NK-92 (cell line): Measurements from ENCODE around the gene ADAMTS2.

Experiments
- DNase-seq: peaks from one replicate; lab custom pipeline; 2025; ENCODE audit not compliant: unreplicated experiment; lab: John Stamatoyannopoulos, UW

The ADAMTS2 gene

DNA sequence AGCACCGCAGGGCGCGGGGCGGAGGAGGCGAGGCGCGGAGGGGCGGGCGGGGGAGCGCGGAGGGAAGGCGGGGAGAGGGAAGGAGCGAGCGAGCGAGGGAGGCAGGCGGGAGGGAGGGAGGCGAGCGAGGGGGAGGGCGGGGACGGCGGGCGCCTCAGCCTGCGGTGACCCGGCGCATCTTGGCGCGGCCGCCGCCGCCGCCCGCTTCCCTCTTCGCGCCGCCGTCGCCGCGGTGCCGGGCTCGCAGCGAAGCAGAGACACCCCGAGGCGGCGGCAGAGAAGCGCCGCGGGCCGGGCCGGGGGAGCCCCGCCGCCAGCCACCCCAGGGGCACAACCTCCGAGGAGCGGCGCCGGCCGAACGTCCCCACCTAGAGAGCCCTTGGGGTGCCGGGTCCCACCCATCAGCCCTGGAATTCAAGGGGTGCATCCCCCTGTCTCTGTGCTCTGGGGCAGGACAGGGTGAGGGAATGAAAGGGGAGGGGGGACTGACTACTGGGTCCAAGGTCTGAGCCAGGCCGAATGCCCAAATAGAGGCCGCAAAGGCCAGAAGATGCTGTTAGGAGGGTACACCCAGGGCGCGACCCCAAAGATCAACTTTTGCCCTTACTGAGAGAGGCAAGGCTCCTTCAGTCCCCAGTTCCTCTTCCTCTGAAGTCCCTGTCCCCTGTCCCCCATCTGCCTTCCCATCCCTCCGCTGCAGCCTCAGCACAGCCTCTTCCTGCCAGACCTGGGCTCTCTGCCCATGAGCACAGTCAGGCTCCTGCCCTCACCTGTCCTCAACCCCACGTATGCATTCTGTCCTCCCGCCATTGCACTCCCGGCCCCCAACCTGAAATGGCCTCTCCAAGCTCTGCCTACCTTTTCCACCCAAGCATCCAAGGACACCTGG, at the start of gene ADAMTS2:
TSS of gene ADAMTS2 (minus strand) at position 29 of the 889 bp plus-strand sequence. CDS start 133 bp downstream, outside the sequence.
- no peak for DNase-seq

- no peak for DNase-seq
Observed at GRCh38 chr5:179393078-179393477, 47.8 kb upstream of the ADAMTS2 start.

- DNase-seq, result no peak
Observed at GRCh38 chr5:179387151-179388110, 42.2 kb upstream of the ADAMTS2 start.

GRCh38 chr5:179385914-179386313, 40.7 kb upstream of the ADAMTS2 start:
- no peak for DNase-seq

DNA sequence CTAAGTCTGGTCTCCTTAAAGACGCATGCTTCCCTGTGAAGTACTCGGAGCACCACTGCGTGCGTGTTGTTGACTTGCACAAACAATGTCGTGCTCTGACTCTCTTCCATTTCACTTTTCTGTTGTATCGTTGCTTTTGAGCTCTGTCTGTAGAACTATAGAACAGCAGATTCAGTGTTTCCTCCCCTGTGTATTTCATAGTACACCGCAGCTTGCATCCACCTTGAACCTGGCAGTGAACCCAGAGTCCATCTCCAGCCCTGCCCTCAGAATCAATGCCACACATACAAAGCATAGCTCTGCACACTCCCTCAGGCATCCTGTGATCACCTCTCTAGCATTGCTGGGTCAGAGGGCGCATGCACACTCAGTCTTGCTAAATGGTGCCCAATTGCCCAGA, 37.2 kb upstream of the ADAMTS2 start:
- no peak for DNase-seq

DNA sequence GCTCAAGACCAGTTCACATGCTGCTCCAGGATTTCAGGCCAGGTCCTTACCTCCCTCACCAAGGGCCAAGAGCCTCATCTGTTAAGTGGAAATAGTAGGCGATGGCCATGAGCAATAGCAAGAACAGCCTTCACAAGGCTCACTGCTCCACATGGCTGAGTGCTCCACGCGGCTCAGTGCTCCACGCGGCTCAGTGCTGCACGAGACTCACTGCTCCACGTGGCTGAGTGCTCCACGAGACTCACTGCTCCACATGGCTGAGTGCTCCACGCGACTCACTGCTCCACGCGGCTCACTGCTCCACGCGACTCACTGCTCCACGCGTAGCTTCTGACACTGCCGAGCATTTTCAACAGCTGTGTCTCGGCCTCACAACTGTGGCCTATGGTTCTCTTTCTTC, 36.4 kb upstream of the ADAMTS2 start:
- DNase-seq, result no peak

GRCh38 chr5:179380211-179381035, 35.2 kb upstream of the ADAMTS2 start:
- DNase-seq, result no peak

DNA sequence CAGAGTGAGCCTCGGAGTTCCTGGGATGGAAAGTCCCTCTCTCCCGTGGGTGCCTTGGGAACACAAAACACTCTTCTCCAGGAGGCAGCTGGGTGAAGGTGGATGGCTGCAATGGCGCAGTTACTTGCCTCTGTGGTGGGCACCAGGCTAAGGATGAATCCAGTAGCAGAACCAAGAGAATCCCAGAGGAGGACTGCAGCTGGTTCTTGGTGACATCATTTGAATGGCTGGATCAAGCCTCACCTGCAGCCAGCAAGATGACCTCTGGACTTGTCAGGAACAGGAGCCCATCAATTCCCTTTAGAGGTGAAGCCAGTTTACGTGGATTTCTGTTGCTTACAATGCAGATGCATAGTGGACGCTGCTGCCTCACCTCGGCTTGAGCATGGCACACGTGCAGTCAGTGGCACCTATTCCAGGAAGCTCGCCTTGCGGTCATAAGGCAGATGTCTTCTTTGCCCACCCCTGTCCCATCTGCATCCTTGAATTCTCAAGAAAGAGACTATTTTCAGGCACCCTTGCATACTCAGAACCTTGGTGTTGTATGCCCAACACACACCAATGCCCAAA, 34.1 kb upstream of the ADAMTS2 start:
- DNase-seq, result no peak

DNA sequence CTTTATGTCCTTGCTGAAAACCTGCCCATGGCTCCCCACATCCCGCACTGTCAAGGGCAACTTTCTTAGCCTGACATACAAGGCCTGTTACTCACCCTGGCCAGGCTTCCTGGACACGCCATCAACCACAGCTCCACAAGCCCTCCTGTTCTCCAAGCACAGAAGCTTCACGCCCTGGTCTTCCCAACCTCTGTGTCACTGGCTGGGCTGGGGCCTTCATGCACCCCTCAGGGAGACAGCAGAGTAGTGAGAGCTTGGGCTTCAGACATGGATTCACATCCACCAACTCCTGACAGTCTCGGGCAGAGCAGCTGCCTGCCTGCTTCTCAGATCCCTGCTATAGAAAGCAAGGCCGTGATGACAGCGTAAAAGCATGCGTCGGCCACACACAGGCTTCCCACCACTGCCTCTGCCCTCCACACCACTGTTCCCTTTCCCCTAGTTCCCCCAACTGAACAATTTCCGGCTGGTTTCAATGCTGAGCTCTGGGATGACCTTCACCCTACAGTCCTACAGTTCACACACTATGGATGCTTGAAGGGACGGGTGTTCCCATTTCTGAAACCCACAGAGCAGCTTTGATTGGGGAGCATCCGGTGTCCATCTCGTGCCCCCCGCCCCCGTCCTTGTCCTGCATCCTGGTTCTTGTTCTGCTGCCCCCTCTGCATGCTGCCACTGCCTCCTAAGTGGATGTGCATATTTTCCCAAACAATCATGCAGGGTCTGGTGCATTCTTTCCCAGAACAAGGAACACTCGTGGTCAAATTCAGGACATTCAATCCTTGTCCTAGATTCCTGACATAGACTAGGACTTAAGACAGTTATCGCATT, 33.4 kb upstream of the ADAMTS2 start:
- DNase-seq, result no peak

DNA sequence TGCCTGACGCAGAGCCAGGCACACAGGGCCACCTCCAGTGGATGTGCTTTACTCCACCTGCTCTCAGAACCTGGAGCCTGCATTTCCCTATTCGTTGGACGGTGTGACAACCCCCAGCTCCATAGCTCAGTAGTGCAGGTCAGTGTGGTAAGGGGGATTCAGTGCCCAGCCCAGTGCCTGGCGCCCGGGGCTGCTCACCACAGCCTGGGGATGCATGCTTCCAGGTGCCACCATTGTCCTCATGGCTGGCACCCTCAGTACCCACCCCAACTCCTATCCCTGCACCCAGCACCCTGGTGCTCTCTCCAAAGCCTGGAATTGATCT, 32.8 kb upstream of the ADAMTS2 start:
- no peak for DNase-seq

DNA sequence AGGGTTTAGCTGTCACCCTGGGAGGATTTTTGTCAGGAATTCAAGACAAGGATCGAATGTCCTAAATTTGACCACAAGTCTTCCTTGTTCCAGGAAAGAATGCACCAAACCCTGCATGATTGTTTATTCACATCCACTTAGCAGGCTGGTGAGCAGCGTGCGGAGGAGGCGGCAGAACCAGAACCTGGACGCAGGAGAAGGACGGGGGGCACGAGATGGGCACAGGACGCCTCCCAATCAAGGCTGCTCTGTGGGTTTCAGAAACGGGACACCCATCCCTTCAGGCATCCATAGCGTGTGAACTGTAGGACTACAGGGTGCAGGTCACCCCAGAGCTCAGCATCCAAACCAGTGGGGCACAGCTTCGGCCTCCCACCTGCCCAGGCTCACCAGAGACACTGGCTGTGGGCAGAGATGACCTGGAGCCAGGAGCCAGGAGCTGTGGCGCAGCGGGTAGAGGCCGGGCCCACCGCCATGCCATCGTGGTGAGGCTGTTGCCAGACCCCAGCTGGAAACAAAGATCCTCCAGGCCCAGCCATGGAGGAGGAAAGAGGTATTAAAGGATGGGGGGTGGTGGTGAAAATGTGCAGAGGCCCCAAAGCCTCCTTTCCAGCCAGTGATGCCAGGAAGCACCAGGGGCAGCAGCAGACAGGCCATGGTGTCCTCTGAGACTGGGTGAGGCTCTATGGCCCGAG, 32.3 kb upstream of the ADAMTS2 start:
- DNase-seq, result no peak

DNA sequence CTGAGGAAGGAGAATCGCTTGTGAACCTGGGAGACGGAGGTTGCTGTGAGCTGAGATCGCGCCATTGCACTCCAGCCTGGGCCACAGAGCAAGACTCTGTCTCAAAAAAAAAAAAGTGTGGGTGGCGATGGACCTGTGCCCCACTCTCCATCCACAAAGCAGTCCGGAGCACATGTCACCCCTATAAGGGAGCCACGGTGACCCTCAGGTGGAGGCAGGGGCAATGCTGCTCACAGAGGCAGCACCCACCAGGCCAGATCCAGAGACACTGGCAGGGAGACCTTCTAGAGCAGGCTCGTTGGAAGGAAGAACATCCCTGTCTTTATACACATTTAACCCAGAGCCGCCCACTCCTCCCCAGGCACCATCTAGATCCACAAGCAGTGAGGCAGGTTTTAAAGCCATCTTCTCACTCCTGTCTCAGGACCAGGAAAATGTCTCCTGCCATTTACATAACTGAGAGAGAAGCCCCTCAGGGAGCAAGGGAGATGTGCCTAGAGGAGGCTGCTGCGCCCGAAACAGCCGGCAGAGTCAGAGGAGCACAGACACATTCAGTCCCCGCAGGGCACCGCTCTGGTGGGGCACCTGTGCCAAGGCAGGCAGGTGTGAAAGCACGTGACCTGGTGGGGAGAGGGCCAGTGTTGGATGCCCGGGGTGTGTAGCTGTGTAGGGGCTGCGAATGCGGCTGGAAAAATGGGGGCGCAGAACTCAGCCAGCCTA, 31.6 kb upstream of the ADAMTS2 start:
- no peak for DNase-seq

- DNase-seq, result no peak
Observed at GRCh38 chr5:179375831-179376365, 30.6 kb upstream of the ADAMTS2 start.

GRCh38 chr5:179375236-179375685, 30.0 kb upstream of the ADAMTS2 start:
- no peak for DNase-seq

DNA sequence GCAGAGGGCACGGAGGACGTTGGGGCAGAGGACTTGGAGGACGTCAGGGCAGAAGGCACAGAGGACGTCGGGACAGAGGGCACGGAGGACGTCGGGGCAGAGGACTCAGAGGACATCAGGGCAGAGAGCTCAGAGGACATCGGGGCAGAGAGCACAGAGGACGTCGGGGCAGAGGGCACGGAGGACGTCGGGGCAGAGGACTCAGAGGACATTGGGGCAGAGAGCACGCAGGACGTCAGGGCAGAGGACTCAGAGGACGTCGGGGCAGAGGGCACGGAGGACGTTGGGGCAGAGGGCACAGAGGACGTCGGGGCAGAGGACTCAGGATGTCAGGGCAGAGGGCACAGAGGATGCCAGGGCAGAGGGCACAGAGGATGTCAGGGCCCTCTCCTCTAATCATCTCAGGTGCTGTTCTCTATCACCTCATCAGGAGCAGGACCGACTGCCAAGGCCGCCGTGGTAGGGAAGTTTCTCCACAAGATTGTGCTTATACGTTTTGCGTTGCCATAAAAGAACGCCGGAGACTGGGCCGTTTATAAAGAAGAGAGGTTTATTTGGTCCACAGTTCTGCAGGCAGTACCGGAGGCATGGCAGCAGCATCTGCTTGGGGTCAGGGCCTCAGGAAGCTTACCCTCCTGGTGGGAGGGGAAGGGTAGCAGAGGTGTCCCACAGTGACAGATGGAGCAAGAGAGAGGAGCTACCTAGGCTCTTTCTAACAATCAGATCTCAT, 29.4 kb upstream of the ADAMTS2 start:
- DNase-seq, result no peak

GRCh38 chr5:179373961-179374505, 28.8 kb upstream of the ADAMTS2 start:
- DNase-seq, result no peak
